Amygdala (tissue), 56 donors: ENCODE measurements around the gene KATNAL2.
A peak's percentile ranks its signal among the peaks of the same experiment; 100 is the strongest.
"Not testable (repeated sequence)": the region's sequence is repeated elsewhere in the genome, so short reads cannot be mapped to it uniquely, and the experiment has no call there.

Source experiments
- DNase-seq, 56 donors: peaks; one replicate each; lab custom pipeline; 2025; lab: John Stamatoyannopoulos, UW

KATNAL2 gene

GRCh38 chr18:47029684-47030353, 112.4 kb downstream of the KATNAL2 start:
- not testable (repeated sequence) for DNase-seq

GRCh38 chr18:47030887-47031286, 113.5 kb downstream of the KATNAL2 start:
- DNase-seq, result not testable (repeated sequence)

GRCh38 chr18:47032945-47033344, 115.5 kb downstream of the KATNAL2 start:
- DNase-seq, result no peak

DNA sequence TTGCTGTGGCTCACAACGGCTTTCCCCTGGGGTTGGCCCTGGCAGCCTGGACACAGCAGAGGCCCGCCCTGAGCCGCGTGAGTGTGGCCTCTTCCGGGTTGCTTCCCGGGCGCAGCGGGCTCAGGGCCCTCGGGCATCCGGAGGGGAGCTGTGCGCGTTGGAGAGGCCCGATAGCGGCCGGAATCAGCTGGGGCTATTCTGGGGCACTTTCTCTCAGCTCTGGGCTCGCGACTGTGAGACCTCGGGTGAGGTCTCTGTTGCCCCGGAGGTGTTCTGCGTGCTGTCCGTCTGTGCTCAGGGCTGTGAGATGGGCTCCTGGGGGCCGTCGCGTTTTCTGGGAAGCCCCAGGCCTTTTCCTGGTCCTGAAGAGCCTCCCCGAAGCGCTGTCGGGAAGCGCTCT, 117.2 kb downstream of the KATNAL2 start:
- not testable (repeated sequence) for DNase-seq

DNA sequence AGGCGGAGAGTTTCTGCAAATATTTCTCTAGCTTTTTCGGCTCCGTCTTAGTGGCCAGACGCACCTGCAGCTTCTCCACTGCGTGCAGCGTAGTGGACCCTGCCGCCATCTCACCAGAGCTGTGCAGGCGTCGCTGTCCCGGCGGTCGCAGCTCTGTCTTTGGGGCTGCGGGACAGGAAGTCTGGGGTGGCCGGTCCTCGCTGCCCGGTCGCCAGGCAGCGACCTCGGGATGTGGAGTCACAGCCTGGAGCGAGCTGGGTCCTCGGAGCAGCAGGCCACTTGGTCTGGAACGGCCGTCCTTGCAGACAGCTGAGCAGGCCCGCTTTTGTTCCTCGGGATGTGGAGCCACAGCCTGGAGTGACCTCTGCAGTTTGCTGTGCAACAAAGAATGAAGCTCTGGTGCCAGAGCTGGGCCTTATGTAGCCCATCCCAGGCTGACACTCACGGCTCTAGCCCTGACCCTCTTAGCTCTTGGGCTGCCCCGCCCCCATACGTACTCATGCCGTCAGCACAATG, 117.8 kb downstream of the KATNAL2 start, which contains the start of gene ELOA2:
TSS of gene ELOA2 (minus strand) at position 466 of the 516 bp plus-strand sequence. CDS start at position 109, 357 bp downstream.
- DNase-seq, result no peak

GRCh38 chr18:47036298-47036874, 119.0 kb downstream of the KATNAL2 start:
- DNase-seq, result no peak

- no peak for DNase-seq
Observed at GRCh38 chr18:47036927-47037578, 119.7 kb downstream of the KATNAL2 start.

GRCh38 chr18:47040982-47041381, 123.6 kb downstream of the KATNAL2 start:
- no peak for DNase-seq

GRCh38 chr18:47050468-47050867, 133.1 kb downstream of the KATNAL2 start:
- DNase-seq, result peak in 6 of 56 donors; percentile 0 to 49 (median 5)

DNA sequence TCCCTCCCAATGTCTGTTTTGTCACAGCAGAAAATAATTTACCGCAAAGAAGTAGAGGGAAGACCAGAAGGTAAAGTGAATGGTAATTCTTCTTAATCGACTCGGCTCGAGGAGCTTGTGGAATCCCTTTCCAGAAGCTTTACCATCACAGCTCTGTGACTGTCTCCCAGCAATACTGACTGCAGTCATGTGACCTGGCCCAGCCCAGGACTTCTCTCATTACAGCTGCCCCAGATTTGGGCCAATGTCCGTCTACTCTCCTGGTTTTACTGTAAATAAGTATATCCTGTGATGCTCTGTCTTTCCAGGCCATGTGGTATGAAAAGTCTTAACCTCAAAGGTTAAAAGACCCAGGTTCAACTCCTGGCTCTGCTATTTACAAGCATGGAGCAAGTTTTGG, 137.0 kb downstream of the KATNAL2 start:
- no peak for DNase-seq

- no peak for DNase-seq
Observed at GRCh38 chr18:47062471-47062870, 145.1 kb downstream of the KATNAL2 start.

DNA sequence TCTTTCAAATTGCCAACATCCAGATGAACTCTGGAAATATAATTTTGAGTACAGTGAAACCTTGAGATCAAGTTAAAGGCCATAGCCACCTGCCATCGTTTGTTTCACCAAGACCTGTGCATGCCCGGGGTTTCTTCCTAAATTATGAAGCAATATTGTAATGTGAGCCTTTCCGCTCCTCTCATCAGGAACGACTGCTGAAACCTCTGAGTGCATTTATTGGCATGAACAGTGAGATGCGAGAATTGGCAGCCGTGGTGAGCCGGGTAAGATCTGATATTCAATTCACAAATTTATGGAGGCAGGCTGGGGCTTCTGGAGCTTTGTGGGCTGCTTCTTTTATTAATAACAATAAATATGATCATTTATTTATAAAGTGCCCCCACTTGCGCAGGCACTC, 145.7 kb downstream of the KATNAL2 start:
- no peak for DNase-seq

DNA sequence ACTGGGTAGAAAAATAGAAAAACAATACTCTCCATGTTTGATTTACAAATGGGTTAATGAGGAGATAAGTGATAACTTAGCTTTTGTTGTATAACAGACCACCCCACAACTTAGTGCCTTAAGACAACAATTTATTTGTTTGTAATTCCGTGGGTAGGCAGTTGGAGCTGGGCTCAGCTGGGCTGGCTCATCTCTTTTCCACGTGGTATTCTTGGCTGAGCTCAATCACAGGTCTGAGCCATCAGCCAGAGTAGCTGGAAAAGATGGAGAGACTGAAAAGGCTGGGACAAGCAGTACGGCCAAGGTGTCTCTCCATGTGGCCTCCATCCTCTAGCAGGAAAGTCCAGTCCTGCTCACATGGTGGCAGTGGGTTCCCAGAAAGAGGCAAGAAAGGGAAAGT, 150.2 kb downstream of the KATNAL2 start:
- DNase-seq, result no peak

- no peak for DNase-seq
Observed at GRCh38 chr18:47075098-47075883, 157.9 kb downstream of the KATNAL2 start.

DNA sequence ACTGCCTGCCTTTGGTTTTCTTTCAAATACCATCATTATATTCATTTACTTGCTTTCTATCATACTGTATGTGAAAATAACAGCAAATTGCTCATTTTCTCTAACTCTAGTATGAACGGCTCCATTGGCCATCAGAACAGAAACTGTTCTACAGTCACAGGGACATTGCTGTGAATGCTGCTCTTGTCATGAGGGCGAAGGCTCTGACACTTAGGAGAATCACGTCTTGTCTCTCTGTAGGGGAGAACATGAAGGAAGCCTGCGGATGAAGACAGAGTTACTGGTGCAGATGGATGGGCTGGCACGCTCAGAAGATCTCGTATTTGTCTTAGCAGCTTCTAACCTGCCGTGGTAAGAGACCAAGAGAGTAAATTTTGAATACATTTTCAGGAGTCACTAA, 159.7 kb downstream of the KATNAL2 start:
- peak in 5 of 56 donors; percentile 4 to 10 (median 6) for DNase-seq

DNA sequence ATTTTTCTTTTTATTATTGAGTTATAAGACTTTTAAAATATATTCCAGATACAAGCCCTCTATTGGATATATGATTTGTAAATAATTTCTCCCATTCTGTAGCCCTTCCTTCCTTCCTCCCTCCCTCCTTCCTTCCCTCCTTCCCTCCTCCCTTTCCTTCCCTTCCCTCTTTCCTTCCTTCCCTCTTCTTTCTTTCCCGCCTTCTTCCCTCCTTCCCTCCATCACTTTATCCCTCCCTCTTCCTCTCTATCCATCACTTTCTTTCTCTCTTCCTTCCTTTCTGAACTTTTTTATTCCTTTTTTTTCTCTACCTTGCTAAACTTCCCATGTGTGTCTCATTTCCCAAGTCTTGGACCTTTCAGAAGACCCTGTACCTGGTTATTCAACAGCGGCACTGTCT, 163.5 kb downstream of the KATNAL2 start:
- DNase-seq, result no peak

GRCh38 chr18:47081578-47081977, 164.2 kb downstream of the KATNAL2 start:
- no peak for DNase-seq

DNA sequence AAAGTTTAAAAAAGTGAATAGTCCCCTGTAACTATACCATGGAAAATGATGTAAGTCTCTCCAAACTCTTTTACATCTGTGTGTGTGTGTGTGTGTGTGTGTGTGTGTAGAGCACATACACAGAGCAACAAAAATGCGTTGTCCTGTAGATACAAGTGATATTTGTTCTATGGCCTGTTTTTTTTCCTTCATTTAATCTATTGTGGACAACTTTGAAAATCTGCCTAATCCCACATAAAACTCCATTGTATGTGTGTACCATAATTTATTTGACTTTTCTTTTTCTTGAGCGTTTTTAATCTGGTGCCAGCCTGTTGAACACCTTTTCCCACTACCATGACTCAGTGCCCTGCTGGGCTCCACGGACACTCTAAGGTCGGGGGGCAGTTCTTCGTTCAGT, 170.3 kb downstream of the KATNAL2 start:
- DNase-seq, result no peak

- no peak for DNase-seq
Observed at GRCh38 chr18:47095810-47096209, 178.4 kb downstream of the KATNAL2 start.

DNA sequence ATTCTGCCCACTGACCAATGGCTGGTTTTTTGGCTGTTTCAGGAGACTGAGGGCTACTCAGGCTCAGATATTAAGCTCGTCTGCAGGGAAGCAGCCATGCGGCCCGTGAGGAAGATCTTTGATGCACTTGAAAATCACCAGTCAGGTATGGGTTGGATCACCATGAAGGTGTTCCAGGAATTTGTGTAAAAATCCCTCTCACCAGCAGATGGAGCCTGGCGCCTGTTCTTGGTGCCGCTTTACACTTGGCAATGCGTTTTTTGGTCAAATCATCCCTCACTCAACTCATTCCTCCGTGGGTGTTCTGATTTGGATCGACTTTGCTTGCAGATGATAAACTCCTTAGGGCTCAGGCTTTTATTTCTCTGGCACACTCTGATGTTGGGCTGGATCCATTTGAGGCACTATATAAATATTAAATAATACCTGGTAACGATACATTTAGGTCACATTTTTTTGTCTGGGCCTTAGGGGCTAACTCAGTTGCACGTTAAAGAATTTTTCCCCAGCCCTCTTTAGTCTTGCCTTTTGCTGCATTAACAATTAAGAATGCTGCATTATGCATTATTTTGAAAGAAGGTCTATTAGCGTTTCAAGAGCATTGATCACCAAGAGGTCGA, 182.9 kb downstream of the KATNAL2 start:
- peak in 36 of 56 donors; percentile 2 to 68 (median 17) for DNase-seq
